Measurements from ENCODE around the gene RERG.

GRCh38 chr12:15184484-15184883 lies 36.7 kb downstream of the RERG start:
- no peak for TF ChIP-seq EZH2phosphoT487 (IDR thresholded peaks at IDR 0.05; ENCODE audit: borderline replicate concordance, low read depth, low read length)
- TF ChIP-seq CTCF (conservative IDR thresholded peaks at IDR 0.05; ENCODE audit: low read length), result no peak

Measured in OCI-LY7 (cell line).